A549 (cell line): ENCODE results near the gene GGNBP2. TPM values are rescaled to one million over a fixed set of nuclear protein-coding genes. Genes with fewer than 3 reads are reported as not detected.

Experiments
- ATAC-seq, 2 experiments: fragments of 200-7000 bp in 1 of 2; fragments of >200 bp in 1 of 2; cut with Nextera tagmentation in 1 of 2; cut with Tn5 transposase in 1 of 2; 3 replicates each; pipeline versions ENCODE4 v1.8.0 to v1.9.1; 2018 to 2020; ENCODE audit warnings: mild to moderate bottlenecking in 1 of 2, moderate library complexity in 1 of 2
- CTCF ChIA-PET: fragments of 300-600 bp; sonication (Branson Sonifier 250); formaldehyde crosslinking; extraction: SDS; loops from one replicate; lab custom pipeline; 2021; ENCODE audit warnings: antibody characterized with exemption, inconsistent platforms; lab: Yijun Ruan, JAX
- POLR2A ChIA-PET: fragments of 350-600 bp; formaldehyde crosslinking; extraction: SDS; loops from one replicate; lab custom pipeline; 2021; ENCODE audit warnings: antibody characterized with exemption, inconsistent platforms; lab: Yijun Ruan, JAX
- DNase-seq, 2 experiments: peaks; one replicate each; pipeline versions ENCODE4 v3.0.0 to v3.0.0-alpha.2; 2011 to 2016; ENCODE audit warnings: low read depth in 1 of 2, low spot score in 1 of 2
- FAIRE-seq: peaks from 2 replicates; lab custom pipeline; 2011; peaks lifted over from hg19 to GRCh38; lab: Jason Lieb, UNC
- H3K27ac ChIP-seq, 2 experiments: fragments of >200 bp; sonication (Bioruptor Twin); formaldehyde crosslinking; 3 replicates each; pipeline ENCODE4 v1.5.1; 2016 to 2017
- H3K4me1 ChIP-seq: fragments of >200 bp; sonication (Bioruptor Twin); formaldehyde crosslinking; 3 replicates; pipeline ENCODE4 v1.6.1; 2016
- H3K4me2 ChIP-seq: fragments of >200 bp; sonication (Bioruptor Twin); formaldehyde crosslinking; 3 replicates; pipeline ENCODE4 v1.6.1; 2016
- H3K4me3 ChIP-seq: fragments of >200 bp; sonication (Bioruptor Twin); formaldehyde crosslinking; 3 replicates; pipeline ENCODE4 v1.5.1; 2016
- H3K9me3 ChIP-seq: fragments of >200 bp; sonication (Bioruptor Twin); formaldehyde crosslinking; 3 replicates; pipeline ENCODE4 v1.6.1; 2016
- BCL3 ChIP-seq: fragments of >200 bp; sonication (Bioruptor Twin); formaldehyde crosslinking; IDR thresholded peaks from 3 replicates; pipeline ENCODE4 v1.6.1; 2016
- CEBPB ChIP-seq, 2 experiments: fragments of >200 bp in 1 of 2; sonication (Bioruptor Twin) in 1 of 2; formaldehyde crosslinking in 1 of 2; IDR thresholded peaks; 2 replicates each; pipeline ENCODE4 v1.6.1; 2012 to 2016
- CHD4 ChIP-seq: fragments of 200-600 bp; sonication (generic); IDR thresholded peaks from 2 replicates; pipeline ENCODE4 v1.6.1; 2016; ENCODE audit warnings: antibody characterized with exemption, mild to moderate bottlenecking, borderline replicate concordance
- E2F6 ChIP-seq: IDR thresholded peaks from 2 replicates; pipeline ENCODE4 v1.6.1; 2012; ENCODE audit warnings: low read depth, borderline replicate concordance
- FOSB ChIP-seq: fragments of 250-450 bp; sonication (Bioruptor Pico); IDR thresholded peaks from 2 replicates; pipeline ENCODE4 v1.5.0; 2020; ENCODE audit warnings: mild to moderate bottlenecking, moderate library complexity
- FOSL2 ChIP-seq, 2 experiments: fragments of 450-650 bp in 1 of 2; fragments of >200 bp in 1 of 2; sonication (Bioruptor Twin) in 1 of 2; formaldehyde crosslinking; IDR thresholded peaks; 2 replicates each; pipeline versions ENCODE4 v1.5.0 to v1.6.1; 2016 to 2020; ENCODE audit warnings: mild to moderate bottlenecking in 1 of 2, moderate library complexity in 1 of 2
- FOXS1 ChIP-seq: fragments of 250-450 bp; sonication (Bioruptor Pico); IDR thresholded peaks from 2 replicates; pipeline ENCODE4 v1.5.0; 2020; ENCODE audit warnings: mild to moderate bottlenecking, moderate library complexity
- GATA3 ChIP-seq: IDR thresholded peaks from 2 replicates; pipeline ENCODE4 v1.6.1; 2012; ENCODE audit warnings: borderline replicate concordance
- HDAC2 ChIP-seq: fragments of 200-600 bp; sonication (generic); IDR thresholded peaks from 2 replicates; pipeline ENCODE4 v1.6.1; 2016
- HES2 ChIP-seq: fragments of >200 bp; sonication (Bioruptor Twin); formaldehyde crosslinking; IDR thresholded peaks from 2 replicates; pipeline ENCODE4 v1.6.1; 2016
- HMGXB4 ChIP-seq: fragments of 250-450 bp; sonication (Bioruptor Pico); IDR thresholded peaks from 2 replicates; pipeline ENCODE4 v1.5.0; 2021; ENCODE audit warnings: mild to moderate bottlenecking, moderate library complexity, borderline replicate concordance
- HOXB13 ChIP-seq: fragments of 250-450 bp; sonication (Bioruptor Pico); IDR thresholded peaks from 2 replicates; pipeline ENCODE4 v1.5.0; 2020; ENCODE audit warnings: low read depth, mild to moderate bottlenecking, moderate library complexity
- KDM1A ChIP-seq: fragments of 200-600 bp; sonication (generic); IDR thresholded peaks from 2 replicates; pipeline ENCODE4 v1.6.1; 2016; ENCODE audit warnings: low read depth, mild to moderate bottlenecking
- KDM5A ChIP-seq: fragments of 200-600 bp; sonication (generic); IDR thresholded peaks from 2 replicates; pipeline ENCODE4 v1.6.1; 2016; ENCODE audit warnings: antibody characterized with exemption, mild to moderate bottlenecking
- MAFK ChIP-seq: fragments of 450-650 bp; IDR thresholded peaks from 2 replicates; pipeline ENCODE4 v1.6.1; 2014; ENCODE audit not compliant: partially characterized antibody
- MAZ ChIP-seq: fragments of 150-350 bp; IDR thresholded peaks from 2 replicates; pipeline ENCODE4 v1.6.1; 2014; ENCODE audit warnings: antibody characterized with exemption, low read depth, low read length, borderline replicate concordance
- NFE2L2 ChIP-seq: fragments of 150-350 bp; conservative IDR thresholded peaks from 2 replicates; pipeline ENCODE4 v1.6.1; 2014; ENCODE audit warnings: low read length
- PHF8 ChIP-seq: fragments of 200-600 bp; sonication (generic); IDR thresholded peaks from 2 replicates; pipeline ENCODE4 v1.6.1; 2016; ENCODE audit warnings: low read depth, mild to moderate bottlenecking, antibody characterized with exemption, moderate library complexity, borderline replicate concordance
- REST ChIP-seq: fragments of 200-600 bp; sonication (generic); IDR thresholded peaks from 2 replicates; pipeline ENCODE4 v1.6.1; 2016; ENCODE audit warnings: antibody characterized with exemption, mild to moderate bottlenecking, moderate library complexity
- SMC3 ChIP-seq: fragments of >200 bp; sonication (Bioruptor Twin); formaldehyde crosslinking; IDR thresholded peaks from 3 replicates; pipeline ENCODE4 v1.6.1; 2018; ENCODE audit warnings: inconsistent platforms
- USF2 ChIP-seq: fragments of 450-650 bp; IDR thresholded peaks from 2 replicates; pipeline ENCODE4 v1.6.1; 2014; ENCODE audit warnings: antibody characterized with exemption
- ZFP36 ChIP-seq: fragments of 450-650 bp; IDR thresholded peaks from 2 replicates; pipeline ENCODE4 v1.6.1; 2014; ENCODE audit warnings: borderline replicate concordance; ENCODE audit not compliant: partially characterized antibody
- WGBS: methylation state at CpG from one replicate; pipeline ENCODE4 v1.1.6; 2017; ENCODE audit errors: missing lambda C conversion rate; 5-methylcytosine and 5-hydroxymethylcytosine counted together
- polyA plus RNA-seq, 4 experiments: library from polyadenylated mRNA; depleted of rRNA in 3 of 4; stranded (reverse); fragments of >200 nt; fragmentation: RNase III in 1 of 4; extraction: RNeasy Plus Mini Kit Qiagen cat#74134 plus additional on column Dnase treatment in 1 of 4; gene quantifications; 2 replicates in 3 of 4; 3 replicates in 1 of 4; pipeline ENCODE4 v1.2.3, GENCODE V29; 2011 to 2017

GGNBP2 gene
- polyA plus RNA-seq, 2 of the 4 experiments (the other 2 are of a cell fraction), result 83.7 to 144 TPM

GRCh38 chr17:36511216-36511615 lies 33.5 kb upstream of the GGNBP2 start:
- Histone ChIP-seq H3K4me3 (no peak overlapping the region), H3K27ac (no peak overlapping the region), H3K9me3 (no peaks in the 10 kb centered on the region), H3K4me1 (no peaks in the 10 kb centered on the region), H3K4me2 (no peak overlapping the region)
- POLR2A ChIA-PET, result no interaction called here
- FAIRE-seq (no peak), DNase-seq (no peak), ATAC-seq (no peak)
- 91% methylated on average over 6 of the region's 6 CpGs for WGBS
- no peak for TF ChIP-seq NFE2L2
- no peak for TF ChIP-seq HOXB13 (CRISPR knock-in tag)
- TF ChIP-seq PHF8, result no peak
- TF ChIP-seq SMC3, result no peak
- no peak for TF ChIP-seq CEBPB (IDR thresholded peaks at IDR 0.05)
- no peak for TF ChIP-seq GATA3
- no peak for TF ChIP-seq FOSL2 (IDR thresholded peaks at IDR 0.05)
- no peak for TF ChIP-seq FOSL2 (CRISPR knock-in tag; IDR thresholded peaks at IDR 0.05)
- CTCF ChIA-PET, result interaction anchor here (2.5 kb wide), 1 partner anchor 23 kb away, joined by 7 read pairs; the partner anchor contains the start of gene MYO19

GRCh38 chr17:36512641-36513040 lies 32.1 kb upstream of the GGNBP2 start:
- CTCF ChIA-PET, result interaction anchor here (1.1 to 4.2 kb wide), 3 partner anchors 21 to 636 kb away, joined by 4 to 15 read pairs (median 7); partner anchors contain the start of gene MYO19
- 94% methylated on average over 5 of the region's 5 CpGs for WGBS
- H3K27ac ChIP-seq, result no peak overlapping the region
- TF ChIP-seq FOSB (CRISPR knock-in tag) (no peak), KDM5A (no peak), GATA3 (no peak), MAZ (no peak), E2F6 (no peak), FOXS1 (no peak), CHD4 (no peak), CEBPB (IDR thresholded peaks at IDR 0.05) (no peak), HDAC2 (no peak), ZFP36 (no peak), REST (no peak), KDM1A (no peak), HES2 (no peak), HMGXB4 (CRISPR knock-in tag) (no peak), USF2 (no peak), MAFK (no peak), BCL3 (no peak)
- TF ChIP-seq, all 56 proteins: peak for 0
- no peak for ATAC-seq
- Histone ChIP-seq H3K4me2 (no peak overlapping the region), H3K4me1 (no peaks in the 10 kb centered on the region), H3K9me3 (no peaks in the 10 kb centered on the region), H3K4me3 (no peak overlapping the region)
- no peak for FAIRE-seq
- DNase-seq, result no peak
- POLR2A ChIA-PET, result no interaction called here
